Activated naive CD4-positive, alpha-beta T cell treated with anti-CD3 and anti-CD28 coated beads, Interleukin-2, amount 10 ng/mL, durations not matched to agents 5 hours and 36 hours (primary cell): Measurements from ENCODE around the gene EDRF1. TPM values are rescaled to one million over a fixed set of nuclear protein-coding genes. Genes with fewer than 3 reads are reported as not detected.

Experiments used
- total RNA-seq, 2 experiments: library from RNA; stranded (reverse); gene quantifications; one replicate each; pipeline ENCODE4 v1.2.3, GENCODE V29; 2021

The EDRF1 gene
- total RNA-seq, result 10 to 100 TPM; 35.4 to 35.8 TPM

DNA sequence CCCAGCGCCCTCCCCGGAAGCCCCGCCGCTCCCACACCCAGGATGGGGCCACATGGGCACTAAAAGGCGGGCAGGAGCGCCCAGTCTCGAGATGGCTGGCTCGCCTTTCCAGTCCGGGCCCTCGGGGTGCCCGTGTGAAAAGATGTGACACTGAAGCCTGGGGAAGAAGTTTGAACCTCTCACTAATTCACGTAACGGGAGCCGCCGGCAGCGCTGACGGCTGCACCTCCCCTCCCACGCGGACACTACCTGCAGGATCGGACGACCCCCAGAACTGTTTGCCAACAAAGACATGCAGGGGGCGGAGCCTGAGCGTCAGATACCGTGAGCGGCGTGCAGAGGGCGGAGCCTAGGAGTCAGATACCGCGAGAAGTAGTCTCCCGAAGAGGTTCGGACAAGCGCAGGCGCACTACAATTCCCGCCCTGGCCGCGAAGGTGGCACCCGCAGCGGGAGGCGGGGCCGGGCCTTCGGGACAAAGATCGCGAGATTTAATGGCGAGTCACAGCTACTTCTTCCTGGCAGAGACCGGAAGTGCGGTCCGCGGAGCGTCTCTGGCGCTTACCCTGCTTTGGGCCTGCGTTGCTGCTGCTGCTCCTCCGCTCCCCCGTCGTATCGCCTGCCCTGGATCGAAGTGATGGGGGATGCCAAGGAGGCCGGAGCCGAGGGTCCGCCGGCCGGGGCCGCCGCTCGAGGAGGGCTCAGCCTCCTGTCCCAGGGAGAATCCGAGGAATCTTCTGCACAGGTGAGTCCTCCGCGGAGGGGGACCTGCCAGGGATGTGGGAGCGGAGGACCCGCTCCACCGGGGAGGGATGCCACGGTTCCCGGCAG is at the start of gene EDRF1:
EDRF1 (plus strand) TSS at position 537 of the 829 bp plus-strand sequence; CDS start at position 636, 99 bp downstream.

GRCh38 chr10:125683063-125683462 is 36.4 kb upstream of the EDRF1 start, which contains the start of gene TEX36:
Gene TEX36, minus strand, starts transcription at chr10:125683163. Its CDS starts 174 bp downstream, at chr10:125682989.

GRCh38 chr10:125775491-125776106 is 56.1 kb downstream of the EDRF1 start, which contains the start of gene MMP21:
Gene MMP21, minus strand, starts transcription at chr10:125775821. Its CDS starts 0 bp downstream, at chr10:125775821.

Other genes with a start within 250 kb of the EDRF1 start
- not detected for gene TEX36, start 36.5 kb upstream of the EDRF1 start, total RNA-seq
- gene MMP21, start 56.1 kb downstream of the EDRF1 start, total RNA-seq, result not detected
- gene UROS, start 103.5 kb downstream of the EDRF1 start, total RNA-seq, result 10 to 100 TPM; 38.1 to 42.5 TPM
- gene BCCIP, start 103.8 kb downstream of the EDRF1 start, total RNA-seq, result 10 to 100 TPM; 45.5 to 48.0 TPM
- 10 to 100 TPM; 15.2 to 16.6 TPM for gene DHX32, start 161.6 kb downstream of the EDRF1 start, total RNA-seq
- not detected for gene FANK1, start 176.9 kb downstream of the EDRF1 start, total RNA-seq